GM12892 (cell line): Measurements from ENCODE around the gene BTRC.

Experiments
- DNase-seq: peaks from one replicate; pipeline ENCODE4 v3.0.0; 2011; ENCODE audit not compliant: insufficient read length
- FAIRE-seq: peaks from 2 replicates; lab custom pipeline; 2011; peaks lifted over from hg19 to GRCh38; lab: Jason Lieb, UNC
- POLR2A ChIP-seq: IDR thresholded peaks from 2 replicates; pipeline ENCODE4 v1.6.1; 2011; ENCODE audit warnings: low read depth, low read length, control low read depth
- POLR2AphosphoS5 ChIP-seq: IDR thresholded peaks from 2 replicates; pipeline ENCODE4 v1.6.1; 2011; ENCODE audit warnings: low read depth, low read length, control low read depth
- TAF1 ChIP-seq: IDR thresholded peaks from 2 replicates; pipeline ENCODE4 v1.6.1; 2011; ENCODE audit warnings: low read depth, mild to moderate bottlenecking, control low read depth, low read length, borderline replicate concordance

The BTRC gene

GRCh38 chr10:101562231-101562630 is 208.3 kb downstream of the BTRC start:
- TF ChIP-seq POLR2AphosphoS5 (no peak), TAF1 (no peak), POLR2A (no peak)
- DNase-seq: no peak
- FAIRE-seq: no peak

DNA sequence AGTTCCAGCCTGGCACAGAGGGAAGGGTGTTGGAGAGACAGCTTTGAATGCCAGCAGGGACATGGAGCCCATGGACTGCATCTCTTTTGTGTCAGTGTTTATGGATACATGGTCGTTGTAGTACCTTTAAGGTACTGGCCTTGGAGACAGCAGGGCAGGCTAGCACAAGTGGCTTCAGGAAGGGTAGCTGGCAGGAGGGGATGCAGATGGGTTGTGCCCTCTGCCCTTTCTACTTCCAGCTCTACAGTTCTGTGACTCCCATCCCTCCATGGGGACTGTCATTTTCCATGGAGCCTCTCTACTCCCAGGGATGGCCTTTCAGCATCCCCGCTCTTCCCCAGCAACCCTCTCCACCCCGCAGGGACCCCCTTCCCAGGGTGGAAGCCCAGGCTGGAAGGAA is 209.0 kb downstream of the BTRC start:
- TF ChIP-seq POLR2A: no peak
- no peak for TF ChIP-seq POLR2AphosphoS5
- TF ChIP-seq TAF1: no peak
- no peak for FAIRE-seq
- no peak for DNase-seq

DNA sequence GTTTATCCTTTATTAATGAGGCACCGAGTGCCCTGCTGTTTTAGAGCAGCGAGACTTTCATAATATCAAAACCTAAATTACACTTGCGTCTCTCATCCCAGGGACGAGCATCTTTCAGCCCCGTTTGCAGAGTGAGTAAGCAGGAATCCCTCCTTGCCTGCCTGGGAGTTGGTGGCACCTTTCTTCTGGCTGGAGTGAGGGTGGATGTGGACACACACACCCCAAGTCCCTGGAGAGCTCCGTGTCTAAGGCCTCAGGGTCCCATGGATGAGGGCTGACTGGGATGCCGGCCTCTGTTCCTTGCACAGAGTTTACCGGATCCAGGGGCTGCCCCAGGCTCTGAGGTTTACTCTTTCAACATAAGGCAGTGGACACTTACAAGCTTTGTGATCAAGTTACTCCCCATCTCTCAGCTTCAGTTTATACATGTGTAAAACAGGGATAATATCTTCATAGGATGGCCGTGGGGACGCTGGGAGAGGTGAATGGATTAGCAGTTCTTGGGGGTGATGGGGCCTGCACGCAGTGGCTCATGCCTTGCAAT is 209.6 kb downstream of the BTRC start:
- TF ChIP-seq POLR2AphosphoS5 (no peak), TAF1 (no peak), POLR2A (no peak)
- FAIRE-seq (no peak), DNase-seq (no peak)

DNA sequence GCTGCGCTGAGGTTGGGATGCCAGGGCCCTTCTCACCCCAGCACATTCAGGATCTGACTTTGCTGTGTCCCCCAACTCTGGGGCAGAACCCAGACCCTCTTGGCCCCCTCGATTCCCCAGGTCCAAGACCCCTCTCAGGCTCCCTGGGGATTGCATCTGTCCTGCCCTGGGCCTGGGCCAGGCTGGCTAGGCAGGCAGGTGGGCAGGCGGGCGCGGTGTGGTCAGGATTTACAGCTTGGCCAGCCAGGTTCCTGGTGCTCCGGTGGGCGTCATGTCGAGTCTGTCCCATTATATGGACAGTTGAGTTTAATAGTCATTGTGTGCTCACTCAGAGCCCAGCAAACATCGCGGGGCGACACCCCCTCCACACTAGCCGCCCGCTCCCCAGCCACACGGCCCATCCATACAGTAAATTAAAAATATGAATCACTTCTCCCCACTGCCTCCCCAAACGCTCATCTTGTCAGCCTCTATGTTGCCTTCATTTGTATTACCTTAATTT is 210.6 kb downstream of the BTRC start:
- TF ChIP-seq POLR2AphosphoS5: no peak
- TF ChIP-seq TAF1: no peak
- no peak for TF ChIP-seq POLR2A

DNA sequence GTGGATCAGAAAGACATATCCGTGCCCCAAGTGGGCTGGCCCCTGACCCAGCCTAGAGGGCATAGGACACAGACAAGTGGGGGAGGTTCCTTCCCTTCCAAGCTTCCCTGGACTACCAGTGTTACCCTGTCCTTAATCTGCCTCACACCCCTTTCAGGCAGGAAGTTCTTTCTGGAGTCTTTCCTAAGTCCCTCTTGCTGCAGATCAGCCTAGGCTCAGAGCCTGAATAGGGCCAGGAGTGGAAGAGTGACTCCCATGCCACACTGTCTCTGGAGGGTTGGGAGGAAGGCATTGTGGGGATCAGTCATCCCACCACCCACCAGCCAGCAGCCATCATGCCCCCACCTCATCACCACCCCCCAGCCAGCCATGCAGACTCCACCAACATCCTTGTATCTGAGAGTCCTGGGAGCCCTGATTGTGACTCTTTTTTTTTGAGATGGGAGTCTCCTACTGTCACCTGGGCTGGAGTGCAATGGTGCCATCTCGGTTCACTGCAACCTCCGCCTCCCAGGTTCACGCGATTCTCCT is 211.5 kb downstream of the BTRC start:
- TF ChIP-seq POLR2AphosphoS5 (no peak), TAF1 (no peak), POLR2A (no peak)
- DNase-seq: no peak
- no peak for FAIRE-seq

More for the DNA sequence above, 210.6 kb downstream of the BTRC start:
- DNase-seq (no peak), FAIRE-seq (no peak)

- FAIRE-seq (peak; percentile 69), DNase-seq (no peak)
- TF ChIP-seq TAF1 (no peak), POLR2A (no peak), POLR2AphosphoS5 (no peak)
Observed at GRCh38 chr10:101565936-101566332, 212.0 kb downstream of the BTRC start.

DNA sequence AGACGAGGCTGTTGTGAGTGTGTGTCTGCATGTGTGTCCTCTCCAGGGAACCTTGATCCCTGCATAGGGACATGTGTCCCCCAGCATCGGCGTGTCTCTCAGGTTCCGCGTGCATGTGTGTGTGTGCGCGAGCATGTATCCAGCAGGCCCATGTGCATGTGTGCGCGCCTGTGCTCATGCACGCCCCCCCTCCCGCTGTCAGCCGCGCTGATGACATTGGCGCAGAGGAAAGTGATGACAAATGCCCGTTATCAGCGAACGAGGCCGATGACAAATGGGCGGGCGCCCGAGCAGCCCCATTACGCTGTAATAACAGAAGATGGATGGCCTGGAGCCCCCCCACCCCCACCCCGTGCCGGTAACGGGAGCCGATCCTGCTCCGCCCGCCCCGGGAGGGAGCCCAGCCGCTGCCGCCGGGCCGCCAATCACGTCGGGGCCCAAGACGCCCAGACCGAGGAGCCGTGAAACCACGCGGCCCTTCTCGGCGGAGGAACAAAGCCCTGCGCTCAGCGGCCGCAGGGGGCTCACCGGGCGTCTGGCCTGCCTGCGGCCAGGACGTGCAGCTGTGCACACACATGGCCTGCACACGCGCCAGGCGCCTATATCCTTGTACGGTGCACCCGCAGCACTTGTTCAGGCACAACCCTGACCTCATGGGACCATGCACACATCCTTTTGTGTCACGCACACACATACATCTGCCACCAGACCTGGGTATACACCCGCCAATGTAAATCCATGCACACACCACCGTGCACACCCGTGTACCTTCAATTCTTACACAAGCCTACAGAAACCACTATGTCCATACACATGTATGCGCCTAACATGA is 212.6 kb downstream of the BTRC start:
- no peak for TF ChIP-seq POLR2A
- no peak for TF ChIP-seq POLR2AphosphoS5
- no peak for TF ChIP-seq TAF1
- DNase-seq: no peak
- no peak for FAIRE-seq

- DNase-seq (no peak), FAIRE-seq (peak; percentile 46)
- TF ChIP-seq POLR2A (no peak), TAF1 (no peak), POLR2AphosphoS5 (no peak)
Observed at GRCh38 chr10:101567165-101568006, 213.4 kb downstream of the BTRC start.

GRCh38 chr10:101568054-101568745 is 214.2 kb downstream of the BTRC start:
- no peak for DNase-seq
- no peak for FAIRE-seq
- TF ChIP-seq TAF1 (no peak), POLR2AphosphoS5 (no peak), POLR2A (no peak)

DNA sequence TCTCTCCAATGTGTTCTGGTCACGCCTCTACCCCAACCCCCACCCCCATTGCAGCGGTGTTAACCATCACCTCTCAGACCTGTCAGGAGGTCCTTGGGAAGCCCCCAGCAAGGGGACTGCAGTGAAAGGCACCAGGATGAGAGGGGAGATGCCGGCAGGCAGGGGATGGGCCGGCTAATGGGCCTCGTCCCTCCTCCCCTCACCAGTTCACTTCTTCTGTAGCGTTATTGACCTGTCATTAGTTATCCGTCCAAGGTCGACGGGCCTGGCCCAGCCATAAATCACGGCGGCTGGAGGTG is 215.3 kb downstream of the BTRC start:
- FAIRE-seq: no peak
- no peak for TF ChIP-seq POLR2AphosphoS5
- TF ChIP-seq POLR2A: no peak

GRCh38 chr10:101569622-101570427 is 215.9 kb downstream of the BTRC start:
- FAIRE-seq: peak; percentile 85
- TF ChIP-seq POLR2AphosphoS5: no peak
- TF ChIP-seq TAF1: no peak
- no peak for TF ChIP-seq POLR2A
- DNase-seq: peak; percentile 95

More for the DNA sequence above, 215.3 kb downstream of the BTRC start:
- DNase-seq: no peak
